Neuronal stem cell (in vitro differentiated cells): ENCODE data around the gene COX20.

Source experiments
- DNase-seq: peaks from one replicate; pipeline ENCODE4 v3.0.0-alpha.2; 2013; ENCODE audit warnings: low spot score
- H2AFZ ChIP-seq: one replicate; pipeline ENCODE4 v1.6.1; 2013; ENCODE audit warnings: mild to moderate bottlenecking, low read length, inconsistent platforms
- H2AK5ac ChIP-seq: 2 replicates; pipeline ENCODE4 v1.6.1; 2013; ENCODE audit warnings: low read depth, mild to moderate bottlenecking, inconsistent platforms, low read length, moderate library complexity, mixed read lengths
- H2BK120ac ChIP-seq: 2 replicates; pipeline ENCODE4 v1.6.1; 2013; ENCODE audit warnings: low read depth, mild to moderate bottlenecking, inconsistent platforms, low read length, moderate library complexity, mixed read lengths
- H2BK12ac ChIP-seq: one replicate; pipeline ENCODE4 v1.6.1; 2013; ENCODE audit warnings: low read length, inconsistent platforms
- H2BK15ac ChIP-seq: 2 replicates; pipeline ENCODE4 v1.6.1; 2013; ENCODE audit warnings: mild to moderate bottlenecking, low read length, inconsistent platforms, mixed read lengths
- H2BK5ac ChIP-seq: one replicate; pipeline ENCODE4 v1.6.1; 2013; ENCODE audit warnings: inconsistent platforms, mild to moderate bottlenecking, low read length, moderate library complexity
- H3K14ac ChIP-seq: one replicate; pipeline ENCODE4 v1.6.1; 2013; ENCODE audit warnings: low read length, inconsistent platforms
- H3K18ac ChIP-seq: 2 replicates; pipeline ENCODE4 v1.6.1; 2013; ENCODE audit warnings: low read length, inconsistent platforms
- H3K23ac ChIP-seq: 2 replicates; pipeline ENCODE4 v1.6.1; 2013; ENCODE audit warnings: low read depth, mild to moderate bottlenecking, mixed read lengths, low read length, inconsistent platforms; ENCODE audit not compliant: poor library complexity
- H3K27ac ChIP-seq: replicated peaks from 3 replicates; pipeline ENCODE4 v1.5.1; 2013; ENCODE audit warnings: low read length, inconsistent platforms
- H3K27me3 ChIP-seq, 3 experiments: 2 replicates each; pipeline ENCODE4 v1.6.1; 2013; ENCODE audit warnings: low read length in 3 of 3, mild to moderate bottlenecking in 2 of 3, inconsistent platforms in 1 of 3, low read depth in 1 of 3, mixed read lengths in 1 of 3, moderate library complexity in 1 of 3; ENCODE audit not compliant: control insufficient read depth in 3 of 3, insufficient read depth in 3 of 3
- H3K36me3 ChIP-seq, 2 donors: replicated peaks in 1 of 2; 2 replicates each; pipeline ENCODE4 v1.6.1; 2013; ENCODE audit warnings: low read length in 2 of 2; ENCODE audit not compliant: control insufficient read depth in 2 of 2, insufficient read depth in 2 of 2
- H3K4ac ChIP-seq: 2 replicates; pipeline ENCODE4 v1.6.1; 2013; ENCODE audit warnings: inconsistent platforms, mild to moderate bottlenecking, low read length, moderate library complexity
- H3K4me1 ChIP-seq, 2 donors: 1 replicate in 1 of 2; 2 replicates in 1 of 2; pipeline ENCODE4 v1.6.1; 2013; ENCODE audit warnings: low read length in 2 of 2, low read depth in 1 of 2; ENCODE audit not compliant: control insufficient read depth in 2 of 2, insufficient read depth in 1 of 2
- H3K4me2 ChIP-seq: one replicate; pipeline ENCODE4 v1.6.1; 2013; ENCODE audit warnings: mild to moderate bottlenecking, low read length, inconsistent platforms; ENCODE audit not compliant: insufficient read depth, poor library complexity, severe bottlenecking
- H3K4me3 ChIP-seq, 2 donors: 2 replicates each; pipeline ENCODE4 v1.5.1; 2013; ENCODE audit warnings: low read length in 2 of 2, mild to moderate bottlenecking in 2 of 2, inconsistent platforms in 1 of 2, moderate library complexity in 1 of 2
- H3K79me1 ChIP-seq: one replicate; pipeline ENCODE4 v1.6.1; 2013; ENCODE audit warnings: low read depth, mild to moderate bottlenecking, inconsistent platforms, low read length, moderate library complexity
- H3K9ac ChIP-seq: one replicate; pipeline ENCODE4 v1.6.1; 2013; ENCODE audit warnings: mild to moderate bottlenecking, low read depth, low read length, inconsistent platforms; ENCODE audit not compliant: poor library complexity
- H3K9me3 ChIP-seq, 2 donors: replicated peaks in 1 of 2; 2 replicates each; pipeline versions ENCODE3 to v1.6.1; 2013; ENCODE audit warnings: low read length in 2 of 2, mild to moderate bottlenecking in 2 of 2, inconsistent platforms in 1 of 2, low read depth in 1 of 2, mixed read lengths in 1 of 2, moderate library complexity in 1 of 2; ENCODE audit not compliant: control insufficient read depth in 2 of 2, insufficient read depth in 1 of 2
- H4K8ac ChIP-seq: one replicate; pipeline ENCODE4 v1.6.1; 2013; ENCODE audit warnings: low read depth, mild to moderate bottlenecking, inconsistent platforms, low read length, moderate library complexity
- H4K91ac ChIP-seq: one replicate; pipeline ENCODE4 v1.6.1; 2013; ENCODE audit warnings: low read length, low read depth, mild to moderate bottlenecking, inconsistent platforms; ENCODE audit not compliant: poor library complexity
- WGBS, 2 donors: extraction: QIAGEN DNeasy Blood & Tissue Kit; methylation state at CpG; one replicate each; pipeline ENCODE4 v1.1.7; 2013; ENCODE audit warnings: missing lambda C conversion rate in 2 of 2, mixed read lengths in 1 of 2; ENCODE audit not compliant: insufficient read length in 2 of 2, insufficient replicate concordance in 1 of 2; ENCODE audit errors: extremely low coverage in 2 of 2; 5-methylcytosine and 5-hydroxymethylcytosine counted together

COX20 gene

GRCh38 chr1:244850099-244850852 is 14.8 kb downstream of the COX20 start:
- H3K23ac ChIP-seq, result no peak overlapping the region
- H3K36me3 ChIP-seq, result peaks cover 16 to 100% of the 10 kb centered on the region in 2 donors
- no peak overlapping the region for H3K4me3 ChIP-seq
- H2AK5ac ChIP-seq, result no peak overlapping the region
- no CpG with 5 or more reads among the region's 3 CpGs for WGBS, 2 donors
- H3K79me1 ChIP-seq, result no peaks in the 10 kb centered on the region
- no peak overlapping the region for H4K91ac ChIP-seq
- H3K14ac ChIP-seq, result no peak overlapping the region
- no peak overlapping the region for H2AFZ ChIP-seq
- H2BK5ac ChIP-seq, result no peak overlapping the region
- H3K4me2 ChIP-seq, result no peak overlapping the region
- no peaks in the 10 kb centered on the region for H3K27me3 ChIP-seq
- H2BK15ac ChIP-seq, result no peak overlapping the region
- H3K27ac ChIP-seq, result no peak overlapping the region
- H4K8ac ChIP-seq, result no peak overlapping the region
- no peaks in the 10 kb centered on the region for H3K9me3 ChIP-seq
- H2BK120ac ChIP-seq, result no peak overlapping the region
- no peaks in the 10 kb centered on the region for H3K4me1 ChIP-seq
- H3K9ac ChIP-seq, result no peak overlapping the region
- no peak overlapping the region for H3K4ac ChIP-seq
- H2BK12ac ChIP-seq, result no peak overlapping the region
- no peak for DNase-seq
- H3K18ac ChIP-seq, result no peak overlapping the region

GRCh38 chr1:244850896-244851295 is 15.4 kb downstream of the COX20 start:
- H3K27ac ChIP-seq, result no peak overlapping the region

GRCh38 chr1:244851546-244852231 is 16.2 kb downstream of the COX20 start:
- Histone ChIP-seq H3K18ac (no peak overlapping the region), H2BK12ac (no peak overlapping the region), H2AK5ac (no peak overlapping the region), H3K27me3 (no peaks in the 10 kb centered on the region), H4K8ac (no peak overlapping the region), H4K91ac (no peak overlapping the region), H3K14ac (no peak overlapping the region), H2BK5ac (no peak overlapping the region), H2AFZ (no peak overlapping the region), H3K4me1 (no peaks in the 10 kb centered on the region), H2BK120ac (no peak overlapping the region), H3K79me1 (no peaks in the 10 kb centered on the region), H3K9me3 (no peaks in the 10 kb centered on the region), H3K23ac (no peak overlapping the region), H2BK15ac (no peak overlapping the region), H3K4me3 (no peak overlapping the region), H3K4ac (no peak overlapping the region), H3K36me3 (peaks cover 19 to 100% of the 10 kb centered on the region in 2 donors), H3K4me2 (no peak overlapping the region), H3K27ac (no peak overlapping the region), H3K9ac (no peak overlapping the region)
- no peak for DNase-seq
- WGBS, 2 donors, result no CpG with 5 or more reads among the region's 4 CpGs

More at GRCh38 chr1:244850896-244851295, 15.4 kb downstream of the COX20 start:
- H3K4me1 ChIP-seq, result no peaks in the 10 kb centered on the region
- no peak overlapping the region for H3K4me2 ChIP-seq
- no CpG with 5 or more reads among the region's 2 CpGs for WGBS, 2 donors
- no peak overlapping the region for H3K23ac ChIP-seq
- H2BK15ac ChIP-seq, result no peak overlapping the region
- no peak overlapping the region for H3K4me3 ChIP-seq
- no peak for DNase-seq
- H3K27me3 ChIP-seq, result no peaks in the 10 kb centered on the region
- H2BK120ac ChIP-seq, result no peak overlapping the region
- no peak overlapping the region for H4K8ac ChIP-seq
- no peak overlapping the region for H2AK5ac ChIP-seq
- H4K91ac ChIP-seq, result no peak overlapping the region
- peaks cover 19 to 100% of the 10 kb centered on the region in 2 donors for H3K36me3 ChIP-seq
- H3K79me1 ChIP-seq, result no peaks in the 10 kb centered on the region
- no peak overlapping the region for H2BK12ac ChIP-seq
- no peak overlapping the region for H3K14ac ChIP-seq
- no peak overlapping the region for H2BK5ac ChIP-seq
- H3K9ac ChIP-seq, result no peak overlapping the region
- no peak overlapping the region for H3K18ac ChIP-seq
- no peaks in the 10 kb centered on the region for H3K9me3 ChIP-seq
- H2AFZ ChIP-seq, result no peak overlapping the region
- no peak overlapping the region for H3K4ac ChIP-seq

GRCh38 chr1:244852694-244853093 is 17.2 kb downstream of the COX20 start:
- no peak for DNase-seq
- Histone ChIP-seq H4K91ac (no peak overlapping the region), H3K18ac (no peak overlapping the region), H3K23ac (no peak overlapping the region), H2AFZ (no peak overlapping the region), H3K27ac (no peak overlapping the region), H3K9ac (no peak overlapping the region), H3K4me3 (no peak overlapping the region), H2BK120ac (no peak overlapping the region), H3K4ac (no peak overlapping the region), H3K27me3 (no peaks in the 10 kb centered on the region), H4K8ac (no peak overlapping the region), H2BK12ac (no peak overlapping the region), H3K14ac (no peak overlapping the region), H3K4me1 (no peaks in the 10 kb centered on the region), H3K36me3 (peaks cover 26 to 100% of the 10 kb centered on the region in 2 donors), H3K9me3 (no peaks in the 10 kb centered on the region), H3K79me1 (no peaks in the 10 kb centered on the region), H2BK15ac (no peak overlapping the region), H3K4me2 (no peak overlapping the region), H2BK5ac (no peak overlapping the region), H2AK5ac (no peak overlapping the region)
- WGBS, 2 donors, result no CpG with 5 or more reads among the region's 1 CpG
